Mesothelial cell of epicardium (in vitro differentiated cells): ENCODE data around the gene TRIP12. TPM values are rescaled to one million over a fixed set of nuclear protein-coding genes. Genes with fewer than 3 reads are reported as not detected.
"Not testable (repeated sequence)": the region's sequence is repeated elsewhere in the genome, so short reads cannot be mapped to it uniquely, and the experiment has no call there.

Experiments used
- DNase-seq, 2 experiments: peaks; one replicate each; pipeline ENCODE4 v3.0.0; 2021; ENCODE audit warnings: low spot score in 2 of 2; ENCODE audit not compliant: unreplicated experiment in 2 of 2
- H3K27ac Mint-ChIP-seq: 2 replicates; pipeline ENCODE4 v1.8.0; 2021; ENCODE audit warnings: mixed read lengths
- H3K27me3 Mint-ChIP-seq: 2 replicates; pipeline ENCODE4 v1.8.0; 2021; ENCODE audit warnings: low read depth, mixed read lengths
- H3K36me3 Mint-ChIP-seq: 2 replicates; pipeline ENCODE4 v1.8.0; 2021; ENCODE audit warnings: mixed read lengths
- H3K4me1 Mint-ChIP-seq: 2 replicates; pipeline ENCODE4 v1.8.0; 2021; ENCODE audit warnings: mixed read lengths
- H3K4me3 Mint-ChIP-seq: 2 replicates; pipeline ENCODE4 v1.8.0; 2021; ENCODE audit warnings: mild to moderate bottlenecking, moderate library complexity, mixed read lengths
- H3K9me3 Mint-ChIP-seq: 2 replicates; pipeline ENCODE4 v1.8.0; 2021; ENCODE audit warnings: mixed read lengths
- total RNA-seq: library from RNA; stranded (reverse); gene quantifications from 3 replicates; pipeline ENCODE4 v1.2.1, GENCODE V29; 2021
- TF ChIP-seq, protein P1 (sequence below): fragments of 200-600 bp; sonication (generic); IDR thresholded peaks from one replicate; pipeline ENCODE4 v1.5.0; 2021; ENCODE audit warnings: antibody characterized with exemption; ENCODE audit not compliant: unreplicated experiment

The TRIP12 gene
- total RNA-seq, 1 donor from 2014 or later: 253 TPM

DNA sequence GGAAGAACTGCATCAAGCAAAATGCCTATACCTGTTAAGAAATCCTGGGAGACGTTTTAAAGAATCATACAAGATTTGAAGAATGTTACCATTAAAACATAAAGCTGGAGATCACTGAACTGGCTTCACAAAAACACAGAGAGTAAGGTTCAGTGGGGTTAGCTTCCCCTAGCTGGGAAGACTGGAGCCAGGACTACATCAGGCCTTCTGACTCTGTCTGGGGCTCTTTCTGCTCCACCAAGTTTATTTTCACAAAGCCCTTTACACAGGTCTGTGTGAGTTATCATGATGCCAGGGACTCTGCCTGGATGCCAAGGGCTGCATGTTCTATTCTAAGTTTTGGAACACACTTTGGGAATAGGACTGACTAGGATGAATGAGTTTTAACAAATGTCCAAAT is 160.1 kb downstream of the TRIP12 start:
- TF ChIP-seq, protein P1, sequence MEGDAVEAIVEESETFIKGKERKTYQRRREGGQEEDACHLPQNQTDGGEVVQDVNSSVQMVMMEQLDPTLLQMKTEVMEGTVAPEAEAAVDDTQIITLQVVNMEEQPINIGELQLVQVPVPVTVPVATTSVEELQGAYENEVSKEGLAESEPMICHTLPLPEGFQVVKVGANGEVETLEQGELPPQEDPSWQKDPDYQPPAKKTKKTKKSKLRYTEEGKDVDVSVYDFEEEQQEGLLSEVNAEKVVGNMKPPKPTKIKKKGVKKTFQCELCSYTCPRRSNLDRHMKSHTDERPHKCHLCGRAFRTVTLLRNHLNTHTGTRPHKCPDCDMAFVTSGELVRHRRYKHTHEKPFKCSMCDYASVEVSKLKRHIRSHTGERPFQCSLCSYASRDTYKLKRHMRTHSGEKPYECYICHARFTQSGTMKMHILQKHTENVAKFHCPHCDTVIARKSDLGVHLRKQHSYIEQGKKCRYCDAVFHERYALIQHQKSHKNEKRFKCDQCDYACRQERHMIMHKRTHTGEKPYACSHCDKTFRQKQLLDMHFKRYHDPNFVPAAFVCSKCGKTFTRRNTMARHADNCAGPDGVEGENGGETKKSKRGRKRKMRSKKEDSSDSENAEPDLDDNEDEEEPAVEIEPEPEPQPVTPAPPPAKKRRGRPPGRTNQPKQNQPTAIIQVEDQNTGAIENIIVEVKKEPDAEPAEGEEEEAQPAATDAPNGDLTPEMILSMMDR: no peak
- no peak for DNase-seq
- Mint-ChIP-seq H3K9me3 (peaks cover 4% of the 10 kb centered on the region), H3K36me3 (peaks cover 17% of the 10 kb centered on the region), H3K4me3 (no peak overlapping the region), H3K4me1 (no peaks in the 10 kb centered on the region), H3K27ac (no peak overlapping the region), H3K27me3 (no peaks in the 10 kb centered on the region)

DNA sequence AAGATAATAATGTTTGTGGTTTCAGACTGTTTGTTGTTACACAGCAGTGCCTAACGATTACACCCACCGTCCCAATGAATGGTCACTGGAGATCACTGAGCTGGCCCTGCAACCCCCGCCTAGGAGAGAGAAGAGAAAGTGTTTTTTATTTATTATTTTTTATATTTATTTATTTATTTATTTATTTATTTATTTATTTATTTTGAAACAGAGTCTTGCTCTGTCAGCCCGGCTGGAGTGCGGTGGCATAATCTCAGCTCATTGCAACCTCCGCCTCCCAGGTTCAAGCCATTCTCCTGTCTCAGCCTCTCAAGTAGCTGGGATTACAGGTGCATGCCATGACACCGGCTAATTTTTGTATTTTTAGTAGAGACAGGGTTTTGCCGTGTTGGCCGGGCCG is 164.3 kb downstream of the TRIP12 start:
- not testable (repeated sequence) for DNase-seq

DNA sequence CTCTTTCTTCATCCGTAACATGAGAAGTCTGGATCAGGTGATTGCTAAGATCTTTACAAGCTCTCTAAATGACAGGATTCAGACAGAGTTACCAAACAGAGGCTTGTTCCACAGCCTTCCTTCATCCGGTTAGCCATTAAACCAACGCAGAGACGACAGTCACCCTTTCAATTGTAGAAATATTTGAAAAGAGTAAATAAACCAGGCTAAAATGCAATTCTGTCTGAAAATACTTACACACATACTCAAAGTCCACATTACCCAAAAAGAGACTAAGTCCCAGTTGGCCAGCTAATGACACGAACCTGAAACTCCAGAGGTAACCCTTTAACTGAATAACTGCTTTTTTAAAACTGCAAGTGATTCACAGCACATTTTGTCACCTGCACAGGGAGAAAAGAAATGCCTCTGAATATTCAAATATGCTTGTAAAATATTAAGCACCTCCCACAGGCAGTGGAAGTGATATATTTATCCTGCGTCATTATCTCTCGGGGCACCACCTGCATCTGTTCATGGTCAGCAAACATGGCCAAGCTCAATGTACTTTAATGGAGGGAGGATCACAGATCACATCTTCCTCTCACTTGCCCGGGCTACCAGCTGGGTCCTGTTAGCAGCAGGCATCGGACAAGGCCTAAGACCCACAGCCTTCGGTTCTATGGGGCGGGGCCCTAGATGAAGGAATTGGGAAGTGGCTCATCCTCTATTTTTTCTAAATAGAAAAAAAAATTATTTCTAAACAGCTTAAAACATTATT is 168.7 kb downstream of the TRIP12 start:
- Mint-ChIP-seq H3K9me3 (peaks cover 7% of the 10 kb centered on the region), H3K4me3 (no peak overlapping the region), H3K4me1 (no peaks in the 10 kb centered on the region), H3K27ac (no peak overlapping the region), H3K36me3 (peaks cover 1% of the 10 kb centered on the region), H3K27me3 (no peaks in the 10 kb centered on the region)
- TF ChIP-seq, protein P1: no peak
- no peak for DNase-seq

More for the DNA sequence above, 164.3 kb downstream of the TRIP12 start:
- H3K4me3 Mint-ChIP-seq, H3K9me3 Mint-ChIP-seq, H3K27me3 Mint-ChIP-seq, H3K27ac Mint-ChIP-seq, H3K4me1 Mint-ChIP-seq, H3K36me3 Mint-ChIP-seq: not testable (repeated sequence)

DNA sequence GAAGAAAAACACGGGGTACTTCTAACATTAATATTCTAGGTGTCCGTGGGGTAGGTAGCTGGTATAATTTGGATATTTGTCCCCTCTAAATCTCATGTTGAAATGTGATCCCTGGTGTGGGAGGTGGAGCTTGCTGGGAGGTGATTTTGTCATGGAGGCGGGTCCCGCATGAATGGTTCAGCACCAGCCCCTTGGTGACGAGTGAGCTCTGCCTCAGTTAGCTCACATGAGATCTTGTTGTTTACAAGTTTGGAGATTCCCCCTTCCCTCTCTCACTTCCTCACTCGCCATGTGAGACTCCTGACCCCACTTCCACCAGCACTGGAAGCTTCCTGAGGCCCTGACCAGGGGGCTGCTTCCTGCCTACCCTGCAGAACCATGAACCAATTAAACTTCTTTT is 172.0 kb downstream of the TRIP12 start:
- H3K27ac Mint-ChIP-seq: no peak overlapping the region
- TF ChIP-seq, protein P1: no peak
- peaks cover 3% of the 10 kb centered on the region for H3K9me3 Mint-ChIP-seq
- DNase-seq: no peak
- no peak overlapping the region for H3K4me3 Mint-ChIP-seq
- H3K27me3 Mint-ChIP-seq: no peaks in the 10 kb centered on the region
- no peaks in the 10 kb centered on the region for H3K4me1 Mint-ChIP-seq
- no peaks in the 10 kb centered on the region for H3K36me3 Mint-ChIP-seq

DNA sequence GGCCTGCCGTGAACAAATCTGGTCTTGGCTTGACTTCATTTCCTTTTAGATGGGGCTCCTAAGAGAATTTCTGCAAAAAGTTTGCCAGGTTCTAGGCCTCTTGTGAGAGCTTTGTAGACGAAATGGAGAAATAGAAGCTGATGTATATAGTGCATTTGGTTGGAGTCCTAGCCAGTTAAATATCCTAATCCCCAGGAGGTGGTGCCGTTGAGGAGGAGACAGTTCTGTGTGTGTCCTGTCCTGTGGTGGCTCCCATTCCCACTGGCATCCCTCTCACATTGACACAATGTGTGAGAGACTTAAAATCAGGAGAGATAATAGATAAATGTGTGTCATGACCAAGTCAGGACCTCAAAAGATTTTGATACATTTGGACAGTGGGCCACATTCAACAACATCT is 172.9 kb downstream of the TRIP12 start:
- Mint-ChIP-seq H3K27me3 (no peaks in the 10 kb centered on the region), H3K36me3 (no peaks in the 10 kb centered on the region), H3K4me3 (no peak overlapping the region), H3K27ac (no peak overlapping the region), H3K9me3 (peaks cover 3% of the 10 kb centered on the region), H3K4me1 (no peaks in the 10 kb centered on the region)
- TF ChIP-seq, protein P1: no peak
- no peak for DNase-seq

DNA sequence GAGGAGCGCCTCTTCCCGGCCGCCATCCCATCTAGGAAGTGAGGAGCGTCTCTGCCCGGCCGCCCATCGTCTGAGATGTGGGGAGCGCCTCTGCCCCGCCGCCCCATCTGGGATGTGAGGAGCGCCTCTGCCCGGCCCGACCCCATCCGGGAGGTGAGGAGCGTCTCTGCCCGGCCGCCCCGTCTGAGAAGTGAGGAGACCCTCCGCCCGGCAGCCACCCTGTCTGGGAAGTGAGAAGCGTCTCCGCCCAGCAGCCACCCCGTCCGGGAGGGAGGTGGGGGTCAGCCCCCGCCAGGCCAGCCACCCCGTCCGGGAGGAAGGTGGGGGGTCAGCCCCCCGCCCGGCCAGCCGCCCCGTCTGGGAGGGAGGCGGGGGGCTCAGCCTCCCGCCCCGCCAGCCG is 179.1 kb downstream of the TRIP12 start:
- not testable (repeated sequence) for DNase-seq, H3K4me1 Mint-ChIP-seq, H3K27me3 Mint-ChIP-seq, H3K36me3 Mint-ChIP-seq, H3K4me3 Mint-ChIP-seq, H3K27ac Mint-ChIP-seq
- H3K9me3 Mint-ChIP-seq: peaks cover 37% of the 10 kb centered on the region
